GM12878 (cell line): ENCODE results near the gene ADAMTS16. TPM values are rescaled to one million over a fixed set of nuclear protein-coding genes. Genes with fewer than 3 reads are reported as not detected.

Experiments
- ATAC-seq: fragments of 200-7000 bp; cut with Tn5 transposase; 3 replicates; pipeline ENCODE4 v1.9.1; 2020; ENCODE audit warnings: mild to moderate bottlenecking, moderate library complexity
- BruUV-seq: library from RNA; stranded (reverse); fragments of 400-500 nt; replicated peaks from 2 replicates; lab custom pipeline; 2021; lab: Mats Ljungman, UMichigan
- CTCF ChIA-PET: fragments of 300-600 bp; sonication (Branson Sonifier 250); formaldehyde crosslinking; extraction: SDS; loops from one replicate; lab custom pipeline; 2021; ENCODE audit warnings: inconsistent platforms; lab: Yijun Ruan, JAX
- POLR2A ChIA-PET: fragments of 350-600 bp; formaldehyde crosslinking; extraction: SDS; loops from one replicate; lab custom pipeline; 2021; ENCODE audit warnings: inconsistent platforms; lab: Charles Lee
- RAD21 ChIA-PET: fragments of 300-600 bp; sonication (Branson Sonifier 250); formaldehyde crosslinking; loops from one replicate; lab custom pipeline; 2023; ENCODE audit warnings: antibody characterized with exemption; ENCODE audit not compliant: unreplicated experiment; lab: Charles Lee
- SMC1A ChIA-PET: fragments of 300-600 bp; sonication (Branson Sonifier 250); formaldehyde crosslinking; loops from one replicate; lab custom pipeline; 2023; ENCODE audit not compliant: unreplicated experiment, uncharacterized antibody; lab: Charles Lee
- DNase-seq: peaks from one replicate; pipeline ENCODE4 v3.0.0-alpha.2; 2011; ENCODE audit warnings: low read depth, low spot score
- FAIRE-seq: peaks from 3 replicates; lab custom pipeline; 2011; peaks lifted over from hg19 to GRCh38; lab: Jason Lieb, UNC
- H2AFZ ChIP-seq: 2 replicates; pipeline ENCODE4 v1.6.0; 2011; ENCODE audit warnings: low read depth, low read length, control low read depth; ENCODE audit not compliant: control insufficient read depth
- H3K27ac ChIP-seq: 2 replicates; pipeline ENCODE4 v1.5.1; 2011; ENCODE audit warnings: control low read depth; ENCODE audit not compliant: control insufficient read depth, insufficient read depth
- H3K27me3 ChIP-seq, 2 experiments: replicated peaks in 1 of 2; 2 replicates each; pipeline versions ENCODE4 v1.6.0 to v1.6.1; 2011; ENCODE audit warnings: low read length in 1 of 2; ENCODE audit not compliant: control insufficient read depth in 2 of 2, insufficient read depth in 2 of 2
- H3K36me3 ChIP-seq, 2 experiments: 2 replicates each; pipeline ENCODE4 v1.5.1; 2011; ENCODE audit warnings: low read length in 1 of 2; ENCODE audit not compliant: control insufficient read depth in 2 of 2, insufficient read depth in 2 of 2
- H3K4me1 ChIP-seq: 2 replicates; pipeline ENCODE4 v1.6.1; 2011; ENCODE audit warnings: mild to moderate bottlenecking, low read length, moderate library complexity, mixed read lengths; ENCODE audit not compliant: control insufficient read depth, insufficient read depth
- H3K4me2 ChIP-seq: 2 replicates; pipeline ENCODE4 v1.6.0; 2011; ENCODE audit warnings: control low read depth; ENCODE audit not compliant: control insufficient read depth, insufficient read depth
- H3K4me3 ChIP-seq: fragments of 200-600 bp; sonication (generic); 2 replicates; pipeline ENCODE4 v1.5.1; 2016
- H3K79me2 ChIP-seq: 2 replicates; pipeline ENCODE4 v1.6.0; 2011; ENCODE audit warnings: low read length; ENCODE audit not compliant: control insufficient read depth, insufficient read depth
- H3K9ac ChIP-seq: 2 replicates; pipeline ENCODE4 v1.8.0; 2011; ENCODE audit warnings: low read length, control low read depth, mixed read lengths; ENCODE audit not compliant: control insufficient read depth, insufficient read depth
- H3K9me3 ChIP-seq: replicated peaks from 3 replicates; pipeline ENCODE4 v1.5.1; 2011; ENCODE audit warnings: mild to moderate bottlenecking, low read length; ENCODE audit not compliant: control insufficient read depth, insufficient read depth
- H4K20me1 ChIP-seq: 2 replicates; pipeline ENCODE4 v1.6.0; 2011; ENCODE audit not compliant: control insufficient read depth, insufficient read depth
- CBX3 ChIP-seq: fragments of 200-600 bp; sonication (generic); IDR thresholded peaks from 2 replicates; pipeline ENCODE4 v1.6.1; 2016; ENCODE audit warnings: low read depth, borderline replicate concordance
- CUX1 ChIP-seq: IDR thresholded peaks from 2 replicates; pipeline ENCODE4 v1.6.1; 2012; ENCODE audit warnings: improper control_type of control experiment, low read depth, low read length; ENCODE audit not compliant: insufficient replicate concordance
- ETV6 ChIP-seq, 2 experiments: fragments of 450-650 bp in 1 of 2; IDR thresholded peaks in 1 of 2; conservative IDR thresholded peaks in 1 of 2; 2 replicates each; pipeline ENCODE4 v1.6.1; 2014; ENCODE audit warnings: antibody characterized with exemption in 1 of 2, borderline replicate concordance in 1 of 2, low read depth in 1 of 2, mild to moderate bottlenecking in 1 of 2, moderate library complexity in 1 of 2
- HCFC1 ChIP-seq: fragments of 150-350 bp; IDR thresholded peaks from 2 replicates; pipeline ENCODE4 v1.6.1; 2014; ENCODE audit warnings: low read length
- MEF2A ChIP-seq: IDR thresholded peaks from 2 replicates; pipeline ENCODE4 v1.6.1; 2011; ENCODE audit warnings: low read depth, mild to moderate bottlenecking, low read length, moderate library complexity; ENCODE audit not compliant: insufficient read depth
- MEF2B ChIP-seq: fragments of 450-650 bp; IDR thresholded peaks from 2 replicates; pipeline ENCODE4 v1.6.1; 2018; ENCODE audit warnings: mild to moderate bottlenecking, moderate library complexity; ENCODE audit not compliant: partially characterized antibody, poor library complexity, severe bottlenecking
- NR2C2 ChIP-seq: IDR thresholded peaks from 2 replicates; pipeline ENCODE4 v1.6.1; 2011; ENCODE audit warnings: borderline replicate concordance, low read depth; ENCODE audit not compliant: control insufficient read depth, insufficient read length
- NR2F1 ChIP-seq: fragments of 450-650 bp; conservative IDR thresholded peaks from 2 replicates; pipeline ENCODE4 v1.6.1; 2017; ENCODE audit warnings: mild to moderate bottlenecking
- NRF1 ChIP-seq: conservative IDR thresholded peaks from 2 replicates; pipeline ENCODE4 v1.6.1; 2011; ENCODE audit warnings: mild to moderate bottlenecking, low read depth, low read length, improper control_type of control experiment
- PKNOX1 ChIP-seq: fragments of 450-650 bp; IDR thresholded peaks from 2 replicates; pipeline ENCODE4 v1.6.1; 2016; ENCODE audit warnings: mild to moderate bottlenecking
- POLR2A ChIP-seq: IDR thresholded peaks from 2 replicates; pipeline ENCODE4 v1.6.1; 2011; ENCODE audit warnings: low read depth, mild to moderate bottlenecking, low read length
- POU2F2 ChIP-seq: IDR thresholded peaks from 3 replicates; pipeline ENCODE4 v1.6.1; 2011; ENCODE audit warnings: low read depth, mild to moderate bottlenecking, low read length, borderline replicate concordance
- RBBP5 ChIP-seq: fragments of 200-600 bp; sonication (generic); conservative IDR thresholded peaks from 2 replicates; pipeline ENCODE4 v1.6.1; 2016
- SPI1 ChIP-seq: IDR thresholded peaks from 2 replicates; pipeline ENCODE4 v1.6.1; 2011; ENCODE audit warnings: low read depth, mild to moderate bottlenecking, low read length, moderate library complexity, borderline replicate concordance; ENCODE audit not compliant: insufficient read depth
- SUPT20H ChIP-seq: IDR thresholded peaks from 2 replicates; pipeline ENCODE4 v1.6.1; 2011; ENCODE audit warnings: low read depth, mild to moderate bottlenecking, low read length, moderate library complexity, borderline replicate concordance; ENCODE audit not compliant: control insufficient read depth
- TAF1 ChIP-seq: IDR thresholded peaks from 2 replicates; pipeline ENCODE4 v1.6.1; 2011; ENCODE audit warnings: mild to moderate bottlenecking, low read depth, low read length, borderline replicate concordance
- TCF12 ChIP-seq: IDR thresholded peaks from 2 replicates; pipeline ENCODE4 v1.6.1; 2011; ENCODE audit warnings: low read depth, mild to moderate bottlenecking, low read length
- TCF7 ChIP-seq: IDR thresholded peaks from 2 replicates; pipeline ENCODE4 v1.6.1; 2014; ENCODE audit warnings: antibody characterized with exemption, borderline replicate concordance
- ZBED1 ChIP-seq: IDR thresholded peaks from 2 replicates; pipeline ENCODE4 v1.6.1; 2016; ENCODE audit warnings: borderline replicate concordance
- WGBS: methylation state at CpG from one replicate; pipeline ENCODE4 v1.1.6; 2016; ENCODE audit warnings: low lambda C conversion rate; ENCODE audit not compliant: insufficient replicate concordance, insufficient coverage; ENCODE audit errors: missing lambda C conversion rate; 5-methylcytosine and 5-hydroxymethylcytosine counted together
- in situ Hi-C: fragments of 300-500 bp; cut with MboI; formaldehyde crosslinking; loops from 9 replicates; pipeline ENCODE4 v1.14.3; 2018; ENCODE audit warnings: mixed read lengths
- intact Hi-C: fragments of 100-400 bp; cut with micrococcal nuclease; formaldehyde crosslinking; loops from one replicate; pipeline ENCODE4 v1.14.2; 2022; ENCODE audit not compliant: unreplicated experiment
- polyA plus RNA-seq, 11 experiments: library from polyadenylated mRNA; depleted of rRNA in 4 of 11; unstranded in 6 of 11; stranded (reverse) in 5 of 11; fragments of >200 nt; fragmentation: Nextera tagmentation in 4 of 11; fragmentation: Illumina TruSeq in 1 of 11; extraction: Ambion mirVana in 4 of 11; extraction: Trizol in 1 of 11; gene quantifications; 1 replicate in 1 of 11; 2 replicates in 10 of 11; pipeline versions ENCODE4 v1.2.1 to v1.2.3, GENCODE V29; 2011 to 2016; ENCODE audit warnings: inconsistent platforms in 2 of 11, missing spikeins in 2 of 11, low read depth in 1 of 11
- total RNA-seq, 4 experiments: library from RNA; depleted of rRNA in 3 of 4; stranded (reverse); fragments of >200 nt in 3 of 4; fragmentation: Illumina TruSeq in 1 of 4; extraction: Trizol in 1 of 4; gene quantifications; 2 replicates each; pipeline versions ENCODE4 v1.2.1 to v1.2.3, GENCODE V29; 2013 to 2021

Gene ADAMTS16
- total and polyA plus RNA-seq, 10 of the 15 experiments (the other 5 are each of a cell fraction or from before 2014, with no cell fraction given) = 0.04 TPM; not detected in 9

- H3K9ac ChIP-seq = no peak overlapping the region
- in situ Hi-C loops = no loop called here
- H3K4me3 ChIP-seq = no peak overlapping the region
- H3K9me3 ChIP-seq = no peaks in the 10 kb centered on the region
- ChIA-PET RAD21 (no interaction called here), POLR2A (no interaction called here), SMC1A (no interaction called here), CTCF (no interaction called here)
- intact Hi-C loops = no loop called here
- no peaks in the 10 kb centered on the region for H3K36me3 ChIP-seq
- H2AFZ ChIP-seq = no peak overlapping the region
- H3K27me3 ChIP-seq = no peaks in the 10 kb centered on the region
- no peak for TF ChIP-seq SUPT20H
- TF ChIP-seq TCF12 = no peak
- no peak for TF ChIP-seq RBBP5
- TF ChIP-seq NRF1 = no peak
- no peak for TF ChIP-seq ZBED1
- no peak for TF ChIP-seq TAF1
- TF ChIP-seq MEF2A = no peak
- no peak for TF ChIP-seq CBX3
- no peak for TF ChIP-seq PKNOX1
- TF ChIP-seq MEF2B = no peak
- no peak for TF ChIP-seq NR2C2
- TF ChIP-seq HCFC1 = no peak
- no peak for TF ChIP-seq TCF7
- no peak for TF ChIP-seq ETV6 (conservative IDR thresholded peaks at IDR 0.05 in 1 of 2, IDR thresholded peaks at IDR 0.05 in 1 of 2; ENCODE audit: borderline replicate concordance in 1 of 2, low read depth in 1 of 2)
- TF ChIP-seq POU2F2 = no peak
- TF ChIP-seq POLR2A = no peak
- no peak for TF ChIP-seq NR2F1
- TF ChIP-seq SPI1 = no peak
- TF ChIP-seq CUX1 = no peak
- H3K4me1 ChIP-seq = no peaks in the 10 kb centered on the region
- FAIRE-seq (no peak), ATAC-seq (no peak), DNase-seq (no peak)
- BruUV-seq = no TSS peak
- H3K27ac ChIP-seq = no peak overlapping the region
- H3K4me2 ChIP-seq = no peak overlapping the region
- WGBS = 51% methylated on average over 9 of the region's 9 CpGs
- H4K20me1 ChIP-seq = no peaks in the 10 kb centered on the region
- H3K79me2 ChIP-seq = no peaks in the 10 kb centered on the region
Measured at GRCh38 chr5:5359618-5360017, 219.5 kb downstream of the ADAMTS16 start.
